ENCODE measurements around the gene PRDM5. TPM values are rescaled to one million over a fixed set of nuclear protein-coding genes. Genes with fewer than 3 reads are reported as not detected.

PRDM5 gene
- total and polyA plus RNA-seq, 3 donors from 2014 or later: 8.2 to 21.9 (median 19.1) TPM

DNA sequence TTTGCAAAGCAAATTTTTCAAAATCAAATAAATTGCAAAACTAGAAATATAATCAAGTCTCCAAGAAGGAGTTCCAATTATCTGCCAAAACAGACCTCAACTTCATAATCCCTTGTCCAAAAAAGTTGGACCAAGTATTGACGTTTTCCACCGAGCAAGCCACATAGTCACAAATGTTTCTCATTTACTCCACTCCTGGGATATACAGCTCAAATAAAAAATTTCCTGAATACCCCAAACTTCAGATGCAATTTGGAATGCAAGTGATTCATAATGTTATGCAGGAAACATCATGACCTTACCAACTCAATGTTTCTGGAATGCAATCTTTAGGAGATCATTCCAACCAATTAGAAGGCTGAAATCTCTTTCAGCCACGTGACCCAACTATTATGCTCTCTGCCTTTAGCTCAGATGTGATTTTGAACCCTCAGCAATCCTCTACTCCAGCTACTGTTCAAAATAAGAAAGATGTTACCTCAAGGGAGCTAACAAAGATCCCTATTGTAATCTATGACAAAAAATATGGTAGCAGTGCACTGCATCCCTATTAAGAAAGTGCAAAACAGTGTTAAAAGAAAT lies 72.4 kb downstream of the PRDM5 start:
- Histone ChIP-seq H3K4me1 (no peaks in the 10 kb centered on the region), H3K9me3 (no peaks in the 10 kb centered on the region), H3K4me3 (no peak overlapping the region), H3K36me3 (ENCODE audit: low read depth, missing control alignments) (no peaks in the 10 kb centered on the region), H3K27ac (no peak overlapping the region), H3K27me3 (no peaks in the 10 kb centered on the region)
- intact Hi-C loops (cut with DNase I; ENCODE audit: low total_unique reads): no loop called here
- 80 to 90% methylated on average over 3 of the region's 3 CpGs for WGBS, 2 donors
- no peak for TF ChIP-seq POLR2A (IDR thresholded peaks at IDR 0.05)
- TF ChIP-seq, protein P1, sequence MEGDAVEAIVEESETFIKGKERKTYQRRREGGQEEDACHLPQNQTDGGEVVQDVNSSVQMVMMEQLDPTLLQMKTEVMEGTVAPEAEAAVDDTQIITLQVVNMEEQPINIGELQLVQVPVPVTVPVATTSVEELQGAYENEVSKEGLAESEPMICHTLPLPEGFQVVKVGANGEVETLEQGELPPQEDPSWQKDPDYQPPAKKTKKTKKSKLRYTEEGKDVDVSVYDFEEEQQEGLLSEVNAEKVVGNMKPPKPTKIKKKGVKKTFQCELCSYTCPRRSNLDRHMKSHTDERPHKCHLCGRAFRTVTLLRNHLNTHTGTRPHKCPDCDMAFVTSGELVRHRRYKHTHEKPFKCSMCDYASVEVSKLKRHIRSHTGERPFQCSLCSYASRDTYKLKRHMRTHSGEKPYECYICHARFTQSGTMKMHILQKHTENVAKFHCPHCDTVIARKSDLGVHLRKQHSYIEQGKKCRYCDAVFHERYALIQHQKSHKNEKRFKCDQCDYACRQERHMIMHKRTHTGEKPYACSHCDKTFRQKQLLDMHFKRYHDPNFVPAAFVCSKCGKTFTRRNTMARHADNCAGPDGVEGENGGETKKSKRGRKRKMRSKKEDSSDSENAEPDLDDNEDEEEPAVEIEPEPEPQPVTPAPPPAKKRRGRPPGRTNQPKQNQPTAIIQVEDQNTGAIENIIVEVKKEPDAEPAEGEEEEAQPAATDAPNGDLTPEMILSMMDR (IDR thresholded peaks at IDR 0.05): no peak
- DNase-seq: no peak

DNA sequence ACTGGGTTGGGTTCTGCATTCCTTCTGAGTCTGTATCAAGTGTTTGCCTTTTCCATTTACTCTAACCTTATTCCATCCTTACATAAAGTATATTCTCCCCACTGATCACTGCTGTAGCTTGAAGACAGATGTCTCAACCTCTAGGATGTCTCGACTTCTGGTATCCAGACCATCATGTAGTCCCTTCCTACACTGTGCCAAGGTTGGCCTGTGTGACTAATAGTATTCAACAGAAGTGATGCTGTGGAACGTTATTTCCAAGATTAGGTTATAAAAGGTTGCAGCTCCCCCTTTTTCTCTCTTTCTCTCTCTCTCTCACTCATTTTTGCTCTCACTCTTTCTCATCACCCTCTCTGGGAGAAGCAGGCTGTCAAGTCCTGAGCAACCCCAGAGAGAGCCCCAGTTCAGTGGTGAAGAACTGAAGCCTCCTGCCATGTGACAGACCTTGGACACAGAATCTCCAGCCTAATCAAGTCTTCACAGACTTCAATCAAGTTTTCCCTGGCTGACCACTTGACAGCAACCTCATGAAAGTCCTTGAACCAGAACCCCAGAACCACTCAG lies 75.4 kb downstream of the PRDM5 start:
- H3K27me3 ChIP-seq: no peaks in the 10 kb centered on the region
- intact Hi-C loops (cut with DNase I; ENCODE audit: low total_unique reads): no loop called here
- H3K9me3 ChIP-seq: no peaks in the 10 kb centered on the region
- no peak for TF ChIP-seq POLR2A (IDR thresholded peaks at IDR 0.05)
- TF ChIP-seq, protein P1 (IDR thresholded peaks at IDR 0.05): no peak
- no peak overlapping the region for H3K4me3 ChIP-seq
- WGBS, 2 donors: 86 to 88% methylated on average over 2 of the region's 2 CpGs
- no peaks in the 10 kb centered on the region for H3K4me1 ChIP-seq
- no peak overlapping the region for H3K27ac ChIP-seq
- H3K36me3 ChIP-seq (ENCODE audit: low read depth, missing control alignments): no peaks in the 10 kb centered on the region
- DNase-seq: no peak

DNA sequence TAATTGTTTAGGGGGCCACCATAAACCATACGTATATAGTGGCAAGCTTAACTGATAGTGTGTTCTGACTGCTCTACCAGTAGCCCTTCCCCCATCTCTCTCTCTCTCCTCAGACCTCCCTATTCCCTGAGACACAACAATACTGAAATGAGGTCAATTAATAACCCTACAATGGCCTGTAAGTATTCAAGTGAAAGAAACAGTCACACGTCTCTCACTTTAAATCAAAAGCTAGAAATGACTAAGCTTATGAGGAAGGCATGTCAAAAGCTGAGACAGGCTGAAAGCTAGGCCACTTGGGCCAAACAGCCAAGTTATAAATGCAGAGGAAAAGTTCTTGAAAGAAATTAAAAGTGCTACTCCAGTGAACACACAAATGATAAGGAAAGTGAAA lies 78.0 kb downstream of the PRDM5 start:
- Histone ChIP-seq H3K27me3 (no peaks in the 10 kb centered on the region), H3K27ac (no peak overlapping the region), H3K4me3 (no peak overlapping the region), H3K4me1 (no peaks in the 10 kb centered on the region), H3K36me3 (ENCODE audit: low read depth, missing control alignments) (no peaks in the 10 kb centered on the region), H3K9me3 (no peaks in the 10 kb centered on the region)
- intact Hi-C loops (cut with DNase I; ENCODE audit: low total_unique reads): no loop called here
- TF ChIP-seq, protein P1 (IDR thresholded peaks at IDR 0.05): no peak
- no peak for TF ChIP-seq POLR2A (IDR thresholded peaks at IDR 0.05)
- no peak for DNase-seq
- 70 to 80% methylated on average over 2 of the region's 2 CpGs for WGBS, 2 donors

DNA sequence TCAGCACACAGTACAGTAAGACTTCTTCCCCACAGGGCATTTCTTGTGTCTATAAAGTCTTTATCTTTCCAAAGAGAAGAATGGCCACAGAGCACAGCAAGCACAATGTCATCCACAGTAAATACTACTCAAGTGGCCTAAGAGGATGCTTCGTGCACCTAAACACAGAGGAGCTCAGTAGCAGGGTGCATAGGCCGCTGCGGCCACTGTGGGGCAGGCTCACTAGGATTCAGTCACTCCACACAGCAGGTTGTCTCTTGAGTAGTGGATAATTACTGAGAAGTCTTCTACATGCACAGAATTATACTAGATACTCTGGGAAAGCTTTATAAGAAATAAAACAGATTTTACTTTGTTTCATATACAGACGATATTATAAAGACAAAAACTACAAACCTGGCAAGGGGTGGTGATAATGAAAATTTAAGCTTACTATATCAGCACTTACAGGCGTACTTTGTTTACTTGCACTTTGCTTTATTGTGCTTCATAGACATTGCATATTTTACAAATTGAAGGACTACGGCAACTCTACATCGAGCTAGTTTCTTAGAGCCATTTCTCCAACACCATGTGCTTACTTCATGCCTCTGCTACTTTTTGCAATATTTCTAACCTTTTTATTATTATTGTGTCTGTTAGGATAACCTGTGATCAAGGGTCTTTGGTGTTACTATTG lies 78.5 kb downstream of the PRDM5 start:
- intact Hi-C loops (cut with DNase I; ENCODE audit: low total_unique reads): no loop called here
- no peaks in the 10 kb centered on the region for H3K9me3 ChIP-seq
- DNase-seq: peak; percentile 35
- WGBS, 2 donors: 85 to 92% methylated on average over 7 of the region's 7 CpGs
- H3K4me3 ChIP-seq: no peak overlapping the region
- no peaks in the 10 kb centered on the region for H3K4me1 ChIP-seq
- H3K36me3 ChIP-seq (ENCODE audit: low read depth, missing control alignments): no peaks in the 10 kb centered on the region
- H3K27me3 ChIP-seq: no peaks in the 10 kb centered on the region
- no peak overlapping the region for H3K27ac ChIP-seq
- TF ChIP-seq, protein P1 (IDR thresholded peaks at IDR 0.05): no peak
- TF ChIP-seq POLR2A (IDR thresholded peaks at IDR 0.05): no peak

Measured in testis (tissue), 3 donors.